D721Med (cell line): Measurements from ENCODE around the gene BIN1.

Experiments
- DNase-seq: peaks from one replicate; pipeline ENCODE4 v3.0.0; 2011; ENCODE audit warnings: low spot score; ENCODE audit not compliant: insufficient read length
- FAIRE-seq: peaks from 2 replicates; lab custom pipeline; 2011; peaks lifted over from hg19 to GRCh38; lab: Jason Lieb, UNC
- CTCF ChIP-seq: IDR thresholded peaks from 2 replicates; pipeline ENCODE4 v1.5.1; 2012; ENCODE audit warnings: mild to moderate bottlenecking, control low read depth; ENCODE audit not compliant: insufficient read depth; ENCODE audit errors: missing control alignments

BIN1 gene

GRCh38 chr2:127079358-127079920 is 27.5 kb downstream of the BIN1 start:
- FAIRE-seq = no peak

GRCh38 chr2:127078666-127079270 is 28.2 kb downstream of the BIN1 start:
- FAIRE-seq (no peak), DNase-seq (no peak)
- TF ChIP-seq CTCF = no peak

More at GRCh38 chr2:127079358-127079920, 27.5 kb downstream of the BIN1 start:
- TF ChIP-seq CTCF = no peak
- no peak for DNase-seq

GRCh38 chr2:127078028-127078427 is 28.9 kb downstream of the BIN1 start:
- no peak for TF ChIP-seq CTCF
- no peak for DNase-seq
- no peak for FAIRE-seq

- no peak for FAIRE-seq
- no peak for TF ChIP-seq CTCF
- no peak for DNase-seq
These were observed 30.0 kb downstream of the BIN1 start for GRCh38 chr2:127076924-127077323.

GRCh38 chr2:127076290-127076689 is 30.7 kb downstream of the BIN1 start:
- no peak for TF ChIP-seq CTCF
- FAIRE-seq (no peak), DNase-seq (no peak)

- no peak for TF ChIP-seq CTCF
- FAIRE-seq = no peak
- DNase-seq = no peak
These were observed 31.1 kb downstream of the BIN1 start for GRCh38 chr2:127075821-127076220.

- DNase-seq (no peak), FAIRE-seq (no peak)
- TF ChIP-seq CTCF = no peak
These were observed 32.0 kb downstream of the BIN1 start for GRCh38 chr2:127074936-127075335.
